ENCODE measurements around the gene JMJD1C. TPM values are rescaled to one million over a fixed set of nuclear protein-coding genes. Genes with fewer than 3 reads are reported as not detected.

Gene JMJD1C
- total and polyA plus RNA-seq, 2 donors (not counting 3 experiments of a cell fraction or from before 2014, with no cell fraction given), result 32.1 to 97.1 TPM

DNA sequence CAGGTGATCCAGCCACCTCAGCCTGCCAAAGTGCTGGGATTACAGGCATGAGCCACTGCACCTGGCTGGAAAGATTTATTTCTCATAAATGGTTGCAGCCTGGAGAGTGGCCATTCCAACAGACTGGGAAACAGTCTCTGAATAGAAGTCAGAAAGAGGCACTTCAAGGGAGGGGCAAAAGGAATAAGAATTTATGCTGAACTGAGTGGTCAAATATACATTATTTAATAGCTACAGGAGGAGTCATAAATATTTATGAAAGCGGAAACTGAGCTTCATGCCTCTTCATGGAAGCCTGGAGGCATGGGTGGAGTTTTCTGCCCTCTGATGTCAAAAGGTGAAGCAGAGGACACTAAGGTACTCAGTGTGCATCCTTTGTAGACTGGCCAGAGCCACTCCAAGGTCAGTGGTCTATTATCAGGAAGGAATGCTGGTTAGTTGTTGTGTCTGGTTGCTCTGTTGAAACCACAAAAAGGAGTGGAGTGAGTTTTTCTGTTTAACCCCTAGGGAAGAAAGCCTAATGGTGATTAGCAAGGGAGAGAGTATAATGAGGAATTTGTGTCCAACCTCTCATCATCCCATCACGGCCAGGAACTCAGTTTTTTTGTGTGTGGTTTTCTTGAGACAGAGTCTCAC, 341.9 kb downstream of the JMJD1C start:
- DNase-seq (ENCODE audit: low read depth, low spot score) (no peak), FAIRE-seq (no peak)
- Histone ChIP-seq H3K79me2 (ENCODE audit: control insufficient read depth, insufficient read depth, low read length) (no peaks in the 10 kb centered on the region), H3K27ac (ENCODE audit: insufficient read depth, low read depth, low read length) (no peak overlapping the region), H3K9ac (replicated peaks; ENCODE audit: extremely low read depth, insufficient read depth, low read length) (no peak overlapping the region), H3K4me3 (replicated peaks in 1 of 3; ENCODE audit: insufficient read depth in 1 of 3, low read depth in 1 of 3, low read length in 3 of 3) (no peak overlapping the region), H3K36me3 (ENCODE audit: control insufficient read depth in 2 of 2, extremely low read depth in 1 of 2, insufficient read depth in 2 of 2, low read length in 2 of 2) (no peaks in the 10 kb centered on the region), H3K27me3 (ENCODE audit: control insufficient read depth in 2 of 2, insufficient read depth in 2 of 2, low read length in 2 of 2) (no peaks in the 10 kb centered on the region), H4K20me1 (replicated peaks; ENCODE audit: control insufficient read depth, extremely low read depth, insufficient read depth, low read length) (no peaks in the 10 kb centered on the region), H3K9me3 (replicated peaks; ENCODE audit: control insufficient read depth, insufficient read depth, low read length) (no peaks in the 10 kb centered on the region), H3K4me2 (ENCODE audit: insufficient read depth, low read length) (no peak overlapping the region), H2AFZ (ENCODE audit: low read depth, low read length) (no peak overlapping the region), H3K4me1 (ENCODE audit: control insufficient read depth, extremely low read depth, insufficient read depth, low read length) (no peaks in the 10 kb centered on the region), H3K9me1 (replicated peaks; ENCODE audit: control insufficient read depth, extremely low read depth, insufficient read depth, low read length) (no peaks in the 10 kb centered on the region)
- no peak for TF ChIP-seq FOS (IDR thresholded peaks at IDR 0.05; ENCODE audit: borderline replicate concordance, insufficient read depth, low read length)
- no peak for TF ChIP-seq POLR2A (IDR thresholded peaks at IDR 0.05; ENCODE audit: low read depth, low read length)
- TF ChIP-seq POLR2AphosphoS5 (IDR thresholded peaks at IDR 0.05; ENCODE audit: insufficient read depth, low read depth, low read length), result no peak
- no peak for TF ChIP-seq MYC (IDR thresholded peaks at IDR 0.05; ENCODE audit: low read depth, low read length)
- TF ChIP-seq, protein P1, sequence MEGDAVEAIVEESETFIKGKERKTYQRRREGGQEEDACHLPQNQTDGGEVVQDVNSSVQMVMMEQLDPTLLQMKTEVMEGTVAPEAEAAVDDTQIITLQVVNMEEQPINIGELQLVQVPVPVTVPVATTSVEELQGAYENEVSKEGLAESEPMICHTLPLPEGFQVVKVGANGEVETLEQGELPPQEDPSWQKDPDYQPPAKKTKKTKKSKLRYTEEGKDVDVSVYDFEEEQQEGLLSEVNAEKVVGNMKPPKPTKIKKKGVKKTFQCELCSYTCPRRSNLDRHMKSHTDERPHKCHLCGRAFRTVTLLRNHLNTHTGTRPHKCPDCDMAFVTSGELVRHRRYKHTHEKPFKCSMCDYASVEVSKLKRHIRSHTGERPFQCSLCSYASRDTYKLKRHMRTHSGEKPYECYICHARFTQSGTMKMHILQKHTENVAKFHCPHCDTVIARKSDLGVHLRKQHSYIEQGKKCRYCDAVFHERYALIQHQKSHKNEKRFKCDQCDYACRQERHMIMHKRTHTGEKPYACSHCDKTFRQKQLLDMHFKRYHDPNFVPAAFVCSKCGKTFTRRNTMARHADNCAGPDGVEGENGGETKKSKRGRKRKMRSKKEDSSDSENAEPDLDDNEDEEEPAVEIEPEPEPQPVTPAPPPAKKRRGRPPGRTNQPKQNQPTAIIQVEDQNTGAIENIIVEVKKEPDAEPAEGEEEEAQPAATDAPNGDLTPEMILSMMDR (IDR thresholded peaks at IDR 0.05; ENCODE audit: extremely low read depth in 1 of 2, insufficient read depth in 1 of 2, low read depth in 1 of 2, low read length in 2 of 2), result no peak
- TF ChIP-seq, protein P2, sequence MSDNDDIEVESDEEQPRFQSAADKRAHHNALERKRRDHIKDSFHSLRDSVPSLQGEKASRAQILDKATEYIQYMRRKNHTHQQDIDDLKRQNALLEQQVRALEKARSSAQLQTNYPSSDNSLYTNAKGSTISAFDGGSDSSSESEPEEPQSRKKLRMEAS (IDR thresholded peaks at IDR 0.05; ENCODE audit: insufficient read depth, insufficient read length), result no peak
- TF ChIP-seq EZH2 (IDR thresholded peaks at IDR 0.05; ENCODE audit: borderline replicate concordance, low read depth, low read length, severe bottlenecking), result no peak
- TF ChIP-seq GATA2 (IDR thresholded peaks at IDR 0.05; ENCODE audit: insufficient read depth, insufficient read length, low read depth, low read length), result no peak
- TF ChIP-seq JUN (IDR thresholded peaks at IDR 0.05; ENCODE audit: borderline replicate concordance, insufficient read depth, insufficient read length, low read depth), result no peak
- dilution Hi-C loops (cut with MboI; ENCODE audit: extremely low pct_ligation_motif_present, low sequenced_read_pairs) (no loop called here), intact Hi-C loops (cut with micrococcal nuclease) (no loop called here)
- ChIA-PET POLR2A (no interaction called here), CTCF (interaction anchor here (0.7 kb wide), 1 partner anchor 445 kb away, joined by 3 read pairs; no protein-coding TSS in a partner anchor)
- no TSS peak for BruUV-seq (replicated peaks)

Data from endothelial cell of umbilical vein (primary cell).